ENCODE measurements around the gene LAMA2.

DNA sequence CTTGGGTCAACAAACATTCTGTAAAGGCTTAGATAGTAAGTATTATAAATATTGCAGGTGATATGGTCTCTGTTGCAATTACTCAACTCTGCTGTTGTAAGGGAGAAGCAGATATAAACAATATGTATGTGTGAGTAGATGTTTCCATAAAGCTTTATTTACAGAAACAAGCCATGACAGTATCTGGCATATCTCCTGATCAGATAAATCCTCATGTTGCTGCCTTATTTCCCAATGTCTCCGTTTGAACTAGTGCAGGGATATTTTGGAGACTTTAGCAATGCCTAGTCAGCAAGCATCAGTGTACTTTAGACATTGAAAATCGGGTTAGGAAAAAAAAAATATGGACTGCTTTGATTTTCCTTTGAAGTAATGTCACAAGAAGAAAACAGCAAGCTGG lies 96.1 kb downstream of the LAMA2 start:
- TF ChIP-seq SIN3A (IDR thresholded peaks at IDR 0.05; ENCODE audit: low read depth): no peak
- TF ChIP-seq, protein P1, sequence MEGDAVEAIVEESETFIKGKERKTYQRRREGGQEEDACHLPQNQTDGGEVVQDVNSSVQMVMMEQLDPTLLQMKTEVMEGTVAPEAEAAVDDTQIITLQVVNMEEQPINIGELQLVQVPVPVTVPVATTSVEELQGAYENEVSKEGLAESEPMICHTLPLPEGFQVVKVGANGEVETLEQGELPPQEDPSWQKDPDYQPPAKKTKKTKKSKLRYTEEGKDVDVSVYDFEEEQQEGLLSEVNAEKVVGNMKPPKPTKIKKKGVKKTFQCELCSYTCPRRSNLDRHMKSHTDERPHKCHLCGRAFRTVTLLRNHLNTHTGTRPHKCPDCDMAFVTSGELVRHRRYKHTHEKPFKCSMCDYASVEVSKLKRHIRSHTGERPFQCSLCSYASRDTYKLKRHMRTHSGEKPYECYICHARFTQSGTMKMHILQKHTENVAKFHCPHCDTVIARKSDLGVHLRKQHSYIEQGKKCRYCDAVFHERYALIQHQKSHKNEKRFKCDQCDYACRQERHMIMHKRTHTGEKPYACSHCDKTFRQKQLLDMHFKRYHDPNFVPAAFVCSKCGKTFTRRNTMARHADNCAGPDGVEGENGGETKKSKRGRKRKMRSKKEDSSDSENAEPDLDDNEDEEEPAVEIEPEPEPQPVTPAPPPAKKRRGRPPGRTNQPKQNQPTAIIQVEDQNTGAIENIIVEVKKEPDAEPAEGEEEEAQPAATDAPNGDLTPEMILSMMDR (IDR thresholded peaks at IDR 0.05 in 2 of 3, conservative IDR thresholded peaks at IDR 0.05 in 1 of 3; ENCODE audit: borderline replicate concordance in 1 of 3, insufficient read depth in 1 of 3, low read depth in 2 of 3, low read length in 2 of 3): no peak
- TF ChIP-seq, protein P2, sequence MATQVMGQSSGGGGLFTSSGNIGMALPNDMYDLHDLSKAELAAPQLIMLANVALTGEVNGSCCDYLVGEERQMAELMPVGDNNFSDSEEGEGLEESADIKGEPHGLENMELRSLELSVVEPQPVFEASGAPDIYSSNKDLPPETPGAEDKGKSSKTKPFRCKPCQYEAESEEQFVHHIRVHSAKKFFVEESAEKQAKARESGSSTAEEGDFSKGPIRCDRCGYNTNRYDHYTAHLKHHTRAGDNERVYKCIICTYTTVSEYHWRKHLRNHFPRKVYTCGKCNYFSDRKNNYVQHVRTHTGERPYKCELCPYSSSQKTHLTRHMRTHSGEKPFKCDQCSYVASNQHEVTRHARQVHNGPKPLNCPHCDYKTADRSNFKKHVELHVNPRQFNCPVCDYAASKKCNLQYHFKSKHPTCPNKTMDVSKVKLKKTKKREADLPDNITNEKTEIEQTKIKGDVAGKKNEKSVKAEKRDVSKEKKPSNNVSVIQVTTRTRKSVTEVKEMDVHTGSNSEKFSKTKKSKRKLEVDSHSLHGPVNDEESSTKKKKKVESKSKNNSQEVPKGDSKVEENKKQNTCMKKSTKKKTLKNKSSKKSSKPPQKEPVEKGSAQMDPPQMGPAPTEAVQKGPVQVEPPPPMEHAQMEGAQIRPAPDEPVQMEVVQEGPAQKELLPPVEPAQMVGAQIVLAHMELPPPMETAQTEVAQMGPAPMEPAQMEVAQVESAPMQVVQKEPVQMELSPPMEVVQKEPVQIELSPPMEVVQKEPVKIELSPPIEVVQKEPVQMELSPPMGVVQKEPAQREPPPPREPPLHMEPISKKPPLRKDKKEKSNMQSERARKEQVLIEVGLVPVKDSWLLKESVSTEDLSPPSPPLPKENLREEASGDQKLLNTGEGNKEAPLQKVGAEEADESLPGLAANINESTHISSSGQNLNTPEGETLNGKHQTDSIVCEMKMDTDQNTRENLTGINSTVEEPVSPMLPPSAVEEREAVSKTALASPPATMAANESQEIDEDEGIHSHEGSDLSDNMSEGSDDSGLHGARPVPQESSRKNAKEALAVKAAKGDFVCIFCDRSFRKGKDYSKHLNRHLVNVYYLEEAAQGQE (IDR thresholded peaks at IDR 0.05; ENCODE audit: low read depth): no peak
- TF ChIP-seq POLR2AphosphoS5 (IDR thresholded peaks at IDR 0.05; ENCODE audit: low read depth, low read length): no peak
